Stomach (tissue), 4 donors: ENCODE data around the gene RPS6KA4.

ENCODE experiments used
- EP300 ChIP-seq: sonication (generic); formaldehyde crosslinking; IDR thresholded peaks from one replicate; pipeline ENCODE4 v1.6.1; 2017; ENCODE audit warnings: antibody characterized with exemption
- POLR2A ChIP-seq, 4 donors: fragments of 450-650 bp; IDR thresholded peaks; one replicate each; pipeline ENCODE4 v1.6.1; 2016; ENCODE audit warnings: antibody characterized with exemption in 4 of 4, control low read depth in 2 of 4, mild to moderate bottlenecking in 1 of 4, moderate library complexity in 1 of 4
- POLR2AphosphoS5 ChIP-seq, 3 donors: sonication (generic); formaldehyde crosslinking; IDR thresholded peaks; one replicate each; pipeline ENCODE4 v1.6.1; 2016; ENCODE audit warnings: antibody characterized with exemption in 3 of 3
- TF ChIP-seq, protein P1 (sequence below), 7 experiments: fragments of 450-650 bp in 4 of 7; fragments of 200-600 bp in 3 of 7; sonication (generic) in 3 of 7; IDR thresholded peaks; one replicate each; pipeline ENCODE4 v1.5.1; 2016 to 2019; ENCODE audit warnings: antibody characterized with exemption in 7 of 7, control low read depth in 2 of 7, mild to moderate bottlenecking in 1 of 7

DNA sequence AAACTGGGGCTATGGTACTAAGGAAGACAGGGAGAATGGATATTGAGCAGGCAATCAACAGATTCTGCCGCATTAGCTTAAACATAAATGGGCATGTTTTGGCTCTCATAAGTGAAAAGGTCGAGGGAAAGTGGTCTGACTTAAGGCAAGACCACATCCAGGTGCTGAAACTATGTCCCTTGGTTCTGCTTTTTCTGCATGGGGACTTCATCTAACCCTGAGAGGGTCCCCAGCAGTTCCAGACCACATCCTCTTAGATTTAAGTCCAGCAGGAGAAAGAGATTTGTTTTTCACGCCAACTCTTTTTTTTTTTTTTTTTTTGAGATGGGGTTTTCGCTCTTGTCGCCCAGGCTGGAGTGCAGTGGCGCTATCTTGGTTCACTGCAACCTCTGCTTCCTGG, 5.5 kb downstream of the RPS6KA4 start:
- TF ChIP-seq, protein P1, sequence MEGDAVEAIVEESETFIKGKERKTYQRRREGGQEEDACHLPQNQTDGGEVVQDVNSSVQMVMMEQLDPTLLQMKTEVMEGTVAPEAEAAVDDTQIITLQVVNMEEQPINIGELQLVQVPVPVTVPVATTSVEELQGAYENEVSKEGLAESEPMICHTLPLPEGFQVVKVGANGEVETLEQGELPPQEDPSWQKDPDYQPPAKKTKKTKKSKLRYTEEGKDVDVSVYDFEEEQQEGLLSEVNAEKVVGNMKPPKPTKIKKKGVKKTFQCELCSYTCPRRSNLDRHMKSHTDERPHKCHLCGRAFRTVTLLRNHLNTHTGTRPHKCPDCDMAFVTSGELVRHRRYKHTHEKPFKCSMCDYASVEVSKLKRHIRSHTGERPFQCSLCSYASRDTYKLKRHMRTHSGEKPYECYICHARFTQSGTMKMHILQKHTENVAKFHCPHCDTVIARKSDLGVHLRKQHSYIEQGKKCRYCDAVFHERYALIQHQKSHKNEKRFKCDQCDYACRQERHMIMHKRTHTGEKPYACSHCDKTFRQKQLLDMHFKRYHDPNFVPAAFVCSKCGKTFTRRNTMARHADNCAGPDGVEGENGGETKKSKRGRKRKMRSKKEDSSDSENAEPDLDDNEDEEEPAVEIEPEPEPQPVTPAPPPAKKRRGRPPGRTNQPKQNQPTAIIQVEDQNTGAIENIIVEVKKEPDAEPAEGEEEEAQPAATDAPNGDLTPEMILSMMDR (IDR thresholded peaks at IDR 0.05): no peak
- TF ChIP-seq POLR2A (IDR thresholded peaks at IDR 0.05) (no peak), POLR2AphosphoS5 (IDR thresholded peaks at IDR 0.05) (no peak), EP300 (no peak)
